Measurements from ENCODE around the gene SLC19A1. TPM values are rescaled to one million over a fixed set of nuclear protein-coding genes. Genes with fewer than 3 reads are reported as not detected.

SLC19A1 gene
- total and polyA plus RNA-seq, 8 donors = 2.9 to 23.3 (median 5.3) TPM

DNA sequence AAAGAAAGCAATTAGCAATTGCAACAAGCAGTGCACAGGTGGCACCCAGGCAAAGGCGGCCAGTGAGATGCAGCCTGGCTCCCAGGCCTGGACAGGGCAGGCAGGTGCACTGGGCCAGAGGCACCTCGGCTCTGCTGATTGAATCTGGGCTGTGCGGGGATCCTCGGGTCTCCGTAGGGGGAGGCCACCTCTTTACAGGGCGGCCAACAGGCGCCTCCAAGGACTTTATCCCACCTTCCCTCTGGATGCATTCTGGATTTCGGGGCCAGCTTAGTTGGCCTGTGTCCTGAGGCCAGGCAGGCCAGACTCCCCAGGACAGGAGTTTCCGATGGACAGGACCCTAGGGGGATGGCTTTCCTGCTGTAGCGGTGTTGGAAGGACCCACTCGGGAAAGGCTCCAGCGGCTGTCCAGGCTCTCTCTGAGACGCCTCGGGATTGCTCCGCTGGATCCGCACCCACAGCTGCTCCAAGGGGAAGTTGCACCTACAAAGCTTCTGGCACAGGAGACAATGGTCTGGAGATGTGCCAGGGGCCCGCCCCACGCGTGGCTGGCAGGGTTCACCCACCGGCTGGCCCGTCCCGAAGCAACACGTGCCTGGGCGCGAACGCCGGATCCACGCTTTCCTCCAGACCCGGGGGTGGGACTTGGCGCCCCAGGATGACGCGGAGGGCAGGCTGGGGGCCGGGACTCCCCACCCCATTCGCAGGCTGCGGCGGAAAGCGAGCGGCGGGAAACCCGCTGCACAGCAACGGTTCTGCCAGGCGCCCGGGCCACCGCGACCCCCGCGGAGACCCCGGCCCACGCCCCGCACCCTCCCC lies 810 bp downstream of the SLC19A1 start:
- intact Hi-C loops (cut with DNase I; ENCODE audit: low total_unique reads) = no loop called here
- WGBS, 5 donors = 11 to 54% (median 14%) methylated on average over 8 to 50 of the region's 50 CpGs
- H3K4me1 ChIP-seq = peaks cover 14 to 53% (median 30%) of the 10 kb centered on the region in 4 donors

DNA sequence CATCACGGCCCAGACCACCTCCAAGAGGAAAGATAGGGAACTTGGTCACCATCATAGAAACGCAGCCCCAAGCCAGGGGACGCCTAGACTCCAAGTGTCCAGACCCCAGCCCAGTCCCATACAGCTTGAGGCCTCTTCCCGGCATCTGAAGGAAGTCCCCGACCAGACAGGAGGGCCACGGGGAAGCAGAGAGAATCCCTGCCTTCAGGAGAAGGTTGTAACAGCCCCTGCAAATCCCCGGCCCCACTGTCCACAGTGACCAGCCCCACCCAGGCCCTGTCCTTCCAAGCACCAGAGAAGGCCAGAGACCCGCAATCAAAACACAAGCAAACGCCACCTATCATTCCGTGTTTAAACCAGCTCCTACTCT lies 1.7 kb downstream of the SLC19A1 start:
- Histone ChIP-seq H3K27me3 (no peaks in the 10 kb centered on the region), H3K4me3 (no peak overlapping the region), H3K4me1 (peaks cover 16 to 57% (median 33%) of the 10 kb centered on the region in 4 donors), H3K9me3 (no peaks in the 10 kb centered on the region), H3K36me3 (peaks cover 0 to 4% (median 0%) of the 10 kb centered on the region in 4 donors), H3K27ac (no peak overlapping the region)
- intact Hi-C loops (cut with DNase I; ENCODE audit: low total_unique reads) = no loop called here
- TF ChIP-seq POLR2AphosphoS5 (IDR thresholded peaks at IDR 0.05) (no peak), EP300 (IDR thresholded peaks at IDR 0.05) (no peak), POLR2A (IDR thresholded peaks at IDR 0.05) (no peak)
- peak in 1 of 2 donors; percentile 24 for DNase-seq
- WGBS, 5 donors = 72 to 85% (median 78%) methylated on average over 10 of the region's 10 CpGs

More for the DNA sequence above, 810 bp downstream of the SLC19A1 start:
- Histone ChIP-seq H3K27ac (peak overlapping the region; percentile 64 to 87 (median 85)), H3K36me3 (peaks cover 0 to 3% (median 0%) of the 10 kb centered on the region in 4 donors), H3K4me3 (peak overlapping the region; percentile 68 to 88 (median 80)), H3K9me3 (no peaks in the 10 kb centered on the region), H3K27me3 (no peaks in the 10 kb centered on the region)
- DNase-seq = peak; percentile 83 to 89
- TF ChIP-seq POLR2AphosphoS5 (IDR thresholded peaks at IDR 0.05) (peak in 2 of 3 donors; percentile 22 to 60), EP300 (IDR thresholded peaks at IDR 0.05) (no peak)

DNA sequence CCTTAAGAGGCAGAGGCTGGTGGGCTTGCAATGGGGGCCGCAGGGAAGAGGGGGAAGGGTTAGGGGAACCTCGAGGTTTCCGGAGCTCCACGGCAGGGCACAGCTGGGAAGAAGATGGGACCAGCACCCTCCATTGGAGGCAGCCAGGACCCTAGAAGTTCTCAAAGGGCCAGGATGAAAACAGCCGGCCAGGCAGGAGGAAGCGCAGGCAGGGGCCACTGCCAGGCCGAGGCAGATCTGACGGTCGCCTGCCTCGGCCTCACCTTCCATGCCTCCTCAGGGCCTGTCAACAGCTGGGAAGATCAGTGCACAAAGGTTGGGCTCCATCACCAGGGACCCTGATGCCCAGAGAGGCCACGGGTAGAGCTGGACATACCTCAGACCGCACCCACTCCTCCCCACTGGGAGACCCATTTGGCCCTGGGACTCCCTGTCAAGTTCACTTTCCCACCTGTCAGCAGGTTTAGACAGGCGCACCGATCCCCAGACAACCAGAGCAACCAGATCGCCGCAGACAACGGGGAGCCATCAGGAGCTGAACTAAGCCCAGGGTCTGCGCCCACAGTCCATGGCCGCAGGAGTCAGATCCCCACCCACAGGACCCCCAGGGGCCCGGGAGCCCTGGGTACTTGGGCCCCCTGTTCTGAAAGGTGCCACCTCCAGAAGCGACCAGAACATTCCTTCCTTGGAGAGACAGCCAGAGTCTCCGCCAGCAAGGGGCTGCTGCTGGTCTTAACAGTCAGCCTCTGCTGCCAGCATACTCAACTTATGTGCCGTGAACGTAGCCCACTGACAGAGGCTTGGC lies 2.2 kb downstream of the SLC19A1 start:
- Histone ChIP-seq H3K27me3 (no peaks in the 10 kb centered on the region), H3K36me3 (peaks cover 0 to 4% (median 0%) of the 10 kb centered on the region in 4 donors), H3K4me1 (peaks cover 21 to 63% (median 39%) of the 10 kb centered on the region in 4 donors), H3K9me3 (no peaks in the 10 kb centered on the region), H3K27ac (no peak overlapping the region), H3K4me3 (no peak overlapping the region)
- intact Hi-C loops (cut with DNase I; ENCODE audit: low total_unique reads) = no loop called here
- peak in 1 of 2 donors; percentile 24 for DNase-seq
- 90 to 96% (median 94%) methylated on average over 19 to 24 of the region's 24 CpGs for WGBS, 5 donors
- no peak for TF ChIP-seq POLR2AphosphoS5 (IDR thresholded peaks at IDR 0.05)
- TF ChIP-seq, protein P1, sequence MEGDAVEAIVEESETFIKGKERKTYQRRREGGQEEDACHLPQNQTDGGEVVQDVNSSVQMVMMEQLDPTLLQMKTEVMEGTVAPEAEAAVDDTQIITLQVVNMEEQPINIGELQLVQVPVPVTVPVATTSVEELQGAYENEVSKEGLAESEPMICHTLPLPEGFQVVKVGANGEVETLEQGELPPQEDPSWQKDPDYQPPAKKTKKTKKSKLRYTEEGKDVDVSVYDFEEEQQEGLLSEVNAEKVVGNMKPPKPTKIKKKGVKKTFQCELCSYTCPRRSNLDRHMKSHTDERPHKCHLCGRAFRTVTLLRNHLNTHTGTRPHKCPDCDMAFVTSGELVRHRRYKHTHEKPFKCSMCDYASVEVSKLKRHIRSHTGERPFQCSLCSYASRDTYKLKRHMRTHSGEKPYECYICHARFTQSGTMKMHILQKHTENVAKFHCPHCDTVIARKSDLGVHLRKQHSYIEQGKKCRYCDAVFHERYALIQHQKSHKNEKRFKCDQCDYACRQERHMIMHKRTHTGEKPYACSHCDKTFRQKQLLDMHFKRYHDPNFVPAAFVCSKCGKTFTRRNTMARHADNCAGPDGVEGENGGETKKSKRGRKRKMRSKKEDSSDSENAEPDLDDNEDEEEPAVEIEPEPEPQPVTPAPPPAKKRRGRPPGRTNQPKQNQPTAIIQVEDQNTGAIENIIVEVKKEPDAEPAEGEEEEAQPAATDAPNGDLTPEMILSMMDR (IDR thresholded peaks at IDR 0.05) = no peak
- no peak for TF ChIP-seq EP300 (IDR thresholded peaks at IDR 0.05)
- TF ChIP-seq POLR2A (IDR thresholded peaks at IDR 0.05) = no peak

DNA sequence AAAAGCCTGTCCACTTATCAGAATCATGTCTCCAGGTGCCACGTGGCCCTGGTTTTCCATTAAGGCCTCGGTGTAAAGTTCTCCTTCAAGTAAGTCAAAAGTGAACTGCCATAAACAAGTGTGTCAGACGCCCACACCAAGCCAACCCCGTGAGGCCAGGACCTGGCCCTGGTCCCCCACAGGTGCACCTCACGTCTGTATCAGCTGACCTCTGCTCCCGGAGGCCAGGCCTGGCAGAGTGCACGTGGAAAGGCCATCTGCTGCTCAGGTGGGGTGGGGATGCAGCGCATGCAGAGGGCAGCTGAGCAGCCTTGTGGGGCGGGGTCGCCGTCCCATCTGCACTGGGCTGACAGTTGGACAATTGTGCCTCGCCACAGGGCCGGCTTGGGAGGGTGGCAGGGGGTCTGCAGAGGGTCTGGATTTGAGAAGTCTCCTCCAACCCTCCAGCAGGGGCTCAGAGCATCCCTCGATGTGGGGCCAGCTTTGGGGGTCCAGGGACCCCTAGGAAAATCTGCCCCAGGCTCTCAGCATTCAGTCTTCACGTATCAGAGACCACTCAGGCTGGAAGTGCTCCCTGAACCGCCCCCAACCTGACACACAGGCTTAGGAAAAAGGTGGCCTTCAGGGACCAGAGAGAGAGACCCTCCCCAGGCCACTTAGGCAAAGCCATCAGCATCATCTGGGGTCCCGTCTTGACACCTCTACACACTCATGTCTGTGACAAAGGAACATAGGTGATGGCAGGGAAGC lies 3.0 kb downstream of the SLC19A1 start:
- H3K4me1 ChIP-seq = peaks cover 29 to 71% (median 47%) of the 10 kb centered on the region in 4 donors
- H3K27me3 ChIP-seq = no peaks in the 10 kb centered on the region
- H3K27ac ChIP-seq = no peak overlapping the region
- peaks cover 0 to 4% (median 0%) of the 10 kb centered on the region in 4 donors for H3K36me3 ChIP-seq
- TF ChIP-seq POLR2A (IDR thresholded peaks at IDR 0.05) (no peak), POLR2AphosphoS5 (IDR thresholded peaks at IDR 0.05) (no peak), EP300 (IDR thresholded peaks at IDR 0.05) (no peak)
- TF ChIP-seq, protein P1 (IDR thresholded peaks at IDR 0.05) = no peak
- 65 to 72% (median 69%) methylated on average over 10 to 17 of the region's 17 CpGs for WGBS, 5 donors
- peak in 1 of 2 donors; percentile 26 for DNase-seq
- H3K4me3 ChIP-seq = no peak overlapping the region
- intact Hi-C loops (cut with DNase I; ENCODE audit: low total_unique reads) = no loop called here
- no peaks in the 10 kb centered on the region for H3K9me3 ChIP-seq
